ELR (cell line): ENCODE results near the gene RAB11FIP3.
"Not testable (repeated sequence)": the region's sequence is repeated elsewhere in the genome, so short reads cannot be mapped to it uniquely, and the experiment has no call there.

Source experiments
- DNase-seq: peaks from one replicate; pipeline ENCODE4 v3.0.0-alpha.2; 2015; ENCODE audit warnings: low read depth

RAB11FIP3 gene

GRCh38 chr16:467249-467871 is 41.9 kb downstream of the RAB11FIP3 start:
- not testable (repeated sequence) for DNase-seq

- no peak for DNase-seq
Measured at GRCh38 chr16:468068-468821, 42.8 kb downstream of the RAB11FIP3 start.

GRCh38 chr16:469459-469858 is 44.0 kb downstream of the RAB11FIP3 start:
- DNase-seq: not testable (repeated sequence)

DNA sequence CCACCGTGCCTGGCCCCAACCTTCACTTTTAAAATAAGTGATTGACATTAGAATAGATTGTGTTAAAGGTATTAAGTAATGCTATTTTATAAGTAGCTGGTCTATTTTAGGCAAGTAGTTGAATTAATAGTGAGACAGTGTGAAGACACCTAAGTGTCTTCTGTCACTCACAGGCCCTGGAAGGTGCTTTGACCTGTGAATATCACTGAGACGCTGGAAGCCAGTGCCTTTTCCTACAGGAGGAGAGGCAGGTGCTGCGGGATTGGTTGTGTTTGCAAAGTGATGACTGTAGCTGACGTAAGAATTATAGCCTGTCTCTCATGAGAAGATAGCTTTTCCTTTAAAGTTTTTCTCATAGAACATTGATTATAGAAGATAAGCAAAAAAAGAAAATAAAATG is 45.0 kb downstream of the RAB11FIP3 start:
- DNase-seq: no peak

DNA sequence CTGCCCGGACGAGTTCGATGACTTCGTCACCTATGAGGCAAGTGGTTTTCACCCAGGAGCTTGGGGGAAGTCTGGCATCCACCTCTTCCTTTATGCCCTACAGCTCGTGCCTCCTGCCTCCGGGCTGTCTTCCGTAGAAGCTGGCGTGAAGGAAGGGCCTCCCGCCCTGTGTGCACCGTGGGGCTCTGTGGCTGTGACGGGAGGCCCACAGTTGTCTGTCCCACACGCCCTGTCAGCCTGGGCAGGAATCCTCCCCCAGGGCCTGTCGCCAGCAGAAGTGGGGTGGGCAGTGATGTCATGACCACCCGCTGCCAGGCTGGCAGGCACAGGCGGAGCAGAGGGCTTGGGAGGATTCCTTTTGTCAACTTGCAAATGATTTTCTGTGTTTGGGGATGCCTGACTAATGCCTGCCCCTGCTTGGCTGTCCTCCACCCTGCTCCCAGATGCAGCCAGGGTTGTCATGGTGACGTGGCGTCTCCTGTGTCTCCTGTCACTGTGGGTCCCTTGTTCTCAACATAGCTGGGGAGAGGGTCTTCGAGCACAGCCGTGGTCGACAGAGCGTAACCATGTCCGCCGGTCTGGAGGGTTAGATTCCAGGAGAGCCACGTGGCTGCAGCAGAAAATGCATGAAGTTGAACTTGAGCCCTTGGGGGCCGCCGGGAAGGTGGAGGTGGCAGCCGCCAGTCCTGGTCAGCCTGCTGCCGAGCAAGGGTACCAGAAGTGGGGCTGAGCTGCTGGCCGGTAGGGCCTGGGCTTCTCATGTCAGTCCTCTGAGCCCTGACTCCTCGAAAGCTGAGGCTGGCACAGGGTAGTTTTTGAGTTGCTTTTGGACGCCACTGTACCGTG is 46.1 kb downstream of the RAB11FIP3 start:
- no peak for DNase-seq

- DNase-seq: no peak
Measured at GRCh38 chr16:472199-472504, 46.7 kb downstream of the RAB11FIP3 start.

GRCh38 chr16:473046-474043 is 47.9 kb downstream of the RAB11FIP3 start:
- no peak for DNase-seq

GRCh38 chr16:474420-475122 is 49.1 kb downstream of the RAB11FIP3 start:
- DNase-seq: no peak

DNA sequence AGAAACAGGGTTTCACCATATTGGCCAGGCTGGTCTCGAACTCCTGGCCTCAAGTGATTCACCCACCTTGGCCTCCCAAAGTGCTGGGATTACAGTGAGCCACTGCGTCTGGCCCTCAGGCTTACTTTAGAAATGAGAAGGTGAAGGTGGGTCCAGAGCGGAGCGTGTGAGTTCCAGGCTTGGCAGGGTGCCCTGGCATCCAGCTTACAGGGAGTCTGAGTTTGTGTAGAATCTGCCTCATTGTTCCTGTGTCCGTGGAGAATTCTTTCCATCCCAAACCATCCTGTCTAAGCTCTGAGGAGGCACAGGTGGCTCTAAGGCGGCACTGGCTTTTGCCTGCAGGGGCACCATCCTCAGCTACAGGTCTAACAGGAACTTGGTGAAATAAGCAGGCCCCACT is 50.6 kb downstream of the RAB11FIP3 start:
- no peak for DNase-seq

- no peak for DNase-seq
Measured at GRCh38 chr16:477301-478157, 52.1 kb downstream of the RAB11FIP3 start.

- DNase-seq: not testable (repeated sequence)
Measured at GRCh38 chr16:478287-478686, 52.8 kb downstream of the RAB11FIP3 start.

- DNase-seq: no peak
Measured at GRCh38 chr16:482468-483185, 57.2 kb downstream of the RAB11FIP3 start.

DNA sequence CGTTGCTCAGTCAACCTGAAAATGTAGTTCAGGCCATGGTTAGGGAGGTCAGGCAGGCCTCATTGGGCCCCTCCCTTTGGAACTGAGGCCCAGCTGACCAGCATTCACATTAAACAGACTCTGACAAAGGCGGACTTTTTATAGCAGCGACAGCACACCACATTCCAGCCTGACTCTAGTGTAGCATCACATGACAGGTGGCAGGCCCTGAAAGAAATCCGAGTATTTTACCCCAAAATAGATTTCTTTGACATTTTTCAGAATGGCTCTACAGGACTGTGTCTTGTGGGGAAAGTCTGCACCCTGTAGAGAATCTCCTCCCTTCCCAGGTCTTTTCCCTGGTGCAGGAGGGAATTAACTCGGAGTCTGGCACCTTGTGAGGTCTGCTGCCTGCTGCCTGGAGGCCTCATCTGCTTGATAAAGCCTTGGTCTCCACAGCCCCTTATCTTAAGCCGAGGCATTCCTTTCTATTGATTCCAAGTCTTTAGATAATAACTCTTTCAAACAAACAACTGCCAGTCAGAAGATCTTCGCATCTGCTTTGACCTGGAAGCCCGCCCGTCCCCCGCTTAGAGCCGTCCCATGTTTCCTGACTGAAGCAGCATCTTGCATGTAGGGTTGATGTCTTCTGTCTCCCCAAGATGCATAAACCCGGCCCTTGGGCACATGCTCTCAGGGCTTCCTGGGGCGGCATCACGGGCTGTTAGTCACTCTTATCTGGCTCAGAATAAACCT is 58.1 kb downstream of the RAB11FIP3 start:
- DNase-seq: no peak

GRCh38 chr16:489606-490005 is 64.2 kb downstream of the RAB11FIP3 start:
- no peak for DNase-seq

DNA sequence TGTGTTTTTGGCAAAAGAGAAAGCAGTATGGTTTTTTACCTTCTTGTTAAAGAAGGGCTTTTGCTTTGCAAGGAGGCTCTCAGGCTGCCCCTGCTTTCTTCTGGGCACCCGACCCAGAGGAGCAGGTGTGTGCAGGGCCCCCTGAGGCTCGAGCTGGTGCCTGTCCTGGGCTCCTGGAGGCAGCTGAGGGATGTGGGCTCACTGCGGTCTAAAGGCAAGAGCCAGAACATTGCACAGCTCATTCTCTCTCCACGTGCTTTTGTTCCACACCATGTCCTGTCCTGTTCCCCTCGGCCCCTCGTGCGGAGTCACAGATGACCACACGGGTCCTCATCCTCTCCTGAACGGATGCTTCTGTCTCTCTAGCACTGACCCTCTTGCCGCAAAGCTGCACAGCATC is 65.3 kb downstream of the RAB11FIP3 start:
- DNase-seq: no peak

- no peak for DNase-seq
Measured at GRCh38 chr16:491220-491919, 65.9 kb downstream of the RAB11FIP3 start.

DNA sequence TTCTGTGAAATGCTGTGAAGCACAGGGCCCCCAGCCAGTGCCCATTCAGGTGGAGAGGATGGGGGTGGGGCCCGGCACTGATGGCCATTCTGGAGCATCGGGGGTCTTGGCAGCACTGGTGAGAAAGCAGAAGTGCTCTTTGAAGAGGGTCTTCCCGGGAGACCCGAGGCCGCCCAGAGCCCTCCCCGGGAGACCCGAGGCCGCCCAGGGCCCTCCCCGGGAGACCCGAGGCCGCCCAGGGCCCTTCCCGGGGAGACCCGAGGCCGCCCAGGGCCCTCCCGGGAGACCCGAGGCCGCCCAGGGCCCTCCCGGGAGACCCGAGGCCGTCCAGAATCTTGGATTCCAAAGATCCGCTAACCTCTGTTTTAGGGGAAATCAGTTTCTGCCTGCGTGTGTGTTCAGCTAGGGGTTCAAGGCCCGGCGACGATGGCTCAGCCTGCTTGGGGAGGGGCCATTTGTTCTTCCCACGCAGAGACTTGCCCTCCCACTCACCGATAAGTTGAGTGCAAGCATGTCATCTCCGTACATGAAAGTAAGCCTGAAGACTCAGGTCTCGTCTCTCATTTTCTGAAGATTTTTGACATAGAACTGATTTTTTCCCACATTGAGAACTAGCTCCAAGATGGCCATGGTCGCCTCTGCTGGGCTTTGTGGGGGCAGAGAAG is 66.9 kb downstream of the RAB11FIP3 start:
- DNase-seq: no peak

DNA sequence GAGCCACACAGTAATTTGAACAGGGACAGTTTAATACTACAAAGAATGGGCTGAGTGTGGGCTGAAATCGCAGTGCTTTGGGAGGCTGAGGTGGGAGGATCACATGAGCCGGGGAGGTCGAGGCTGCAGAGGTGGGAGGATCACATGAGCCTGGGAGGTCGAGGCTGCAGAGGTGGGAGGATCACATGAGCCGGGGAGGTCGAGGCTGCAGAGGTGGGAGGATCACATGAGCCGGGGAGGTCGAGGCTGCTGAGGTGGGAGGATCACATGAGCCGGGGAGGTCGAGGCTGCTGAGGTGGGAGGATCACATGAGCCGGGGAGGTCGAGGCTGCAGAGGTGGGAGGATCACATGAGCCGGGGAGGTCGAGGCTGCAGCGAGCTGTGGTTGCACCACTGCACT is 69.2 kb downstream of the RAB11FIP3 start:
- DNase-seq: not testable (repeated sequence)
